SK-N-SH (cell line): ENCODE results near the gene MYO9B. TPM values are rescaled to one million over a fixed set of nuclear protein-coding genes. Genes with fewer than 3 reads are reported as not detected.

ENCODE experiments used
- CTCF ChIA-PET: fragments of 300-600, 350-600 bp; formaldehyde crosslinking; extraction: SDS; loops from one replicate; lab custom pipeline; 2021; lab: Yijun Ruan, JAX
- POLR2A ChIA-PET: fragments of 350-600 bp; sonication (Branson Sonifier 250); formaldehyde crosslinking; extraction: SDS; loops from one replicate; lab custom pipeline; 2020; ENCODE audit warnings: antibody characterized with exemption, inconsistent platforms; lab: Yijun Ruan, JAX
- DNase-seq: peaks from one replicate; pipeline ENCODE4 v3.0.0; 2012
- H2AFZ ChIP-seq: fragments of 200-600 bp; sonication (generic); 2 replicates; pipeline ENCODE4 v1.8.1; 2016; ENCODE audit warnings: antibody characterized with exemption, mild to moderate bottlenecking, low read depth
- H3F3A ChIP-seq: fragments of 200-600 bp; sonication (generic); replicated peaks from 2 replicates; pipeline ENCODE3; 2016; ENCODE audit warnings: antibody characterized with exemption, mild to moderate bottlenecking; ENCODE audit not compliant: insufficient read depth
- H3K27ac ChIP-seq, 2 experiments: fragments of 200-500 bp in 1 of 2; fragments of 200-600 bp in 1 of 2; sonication (Bioruptor generic) in 1 of 2; sonication (generic), shearing (Covaris generic) in 1 of 2; 2 replicates each; pipeline versions ENCODE4 v1.5.1 to v1.6.1; 2014 to 2016; ENCODE audit warnings: low read depth in 2 of 2, inconsistent platforms in 1 of 2, low read length in 1 of 2, mild to moderate bottlenecking in 1 of 2, mixed read lengths in 1 of 2
- H3K27me3 ChIP-seq: fragments of 200-600 bp; sonication (generic), shearing (Covaris generic); 2 replicates; pipeline ENCODE4 v1.6.1; 2016; ENCODE audit warnings: mixed run types; ENCODE audit not compliant: insufficient read depth
- H3K36me3 ChIP-seq, 2 experiments: fragments of 200-500 bp in 1 of 2; fragments of 200-600 bp in 1 of 2; sonication (Bioruptor generic) in 1 of 2; sonication (generic) in 1 of 2; replicated peaks in 1 of 2; 2 replicates each; pipeline versions ENCODE3 to v1.5.1; 2014 to 2016; ENCODE audit warnings: low read length in 1 of 2, mild to moderate bottlenecking in 1 of 2; ENCODE audit not compliant: insufficient read depth in 2 of 2, control insufficient read depth in 1 of 2
- H3K4me1 ChIP-seq, 2 experiments: fragments of 200-500 bp in 1 of 2; fragments of 200-600 bp in 1 of 2; sonication (Bioruptor generic) in 1 of 2; sonication (generic), shearing (Covaris generic) in 1 of 2; 2 replicates each; pipeline versions ENCODE4 v1.5.1 to v1.6.1; 2014 to 2016; ENCODE audit warnings: low read depth in 1 of 2, low read length in 1 of 2, mixed run types in 1 of 2; ENCODE audit not compliant: insufficient read depth in 2 of 2, control insufficient read depth in 1 of 2
- H3K4me2 ChIP-seq: fragments of 200-600 bp; sonication (generic), shearing (Covaris generic); 2 replicates; pipeline ENCODE4 v1.6.1; 2017; ENCODE audit warnings: mixed run types
- H3K4me3 ChIP-seq, 2 experiments: fragments of 200-500 bp in 1 of 2; fragments of 200-600 bp in 1 of 2; sonication (Bioruptor generic) in 1 of 2; sonication (generic), shearing (Covaris generic) in 1 of 2; 2 replicates each; pipeline versions ENCODE4 v1.5.1 to v1.8.1; 2014 to 2016; ENCODE audit warnings: low read depth in 2 of 2, inconsistent platforms in 1 of 2, low read length in 1 of 2, mild to moderate bottlenecking in 1 of 2, mixed read lengths in 1 of 2, moderate library complexity in 1 of 2
- H3K79me2 ChIP-seq: fragments of 200-600 bp; sonication (generic); 2 replicates; pipeline ENCODE4 v1.8.1; 2017; ENCODE audit warnings: mild to moderate bottlenecking; ENCODE audit not compliant: insufficient read depth
- H3K9ac ChIP-seq: fragments of 200-600 bp; sonication (generic); 2 replicates; pipeline ENCODE4 v1.6.1; 2017; ENCODE audit warnings: mixed run types
- H3K9me2 ChIP-seq: fragments of 200-600 bp; sonication (generic); 2 replicates; pipeline ENCODE4 v1.6.1; 2017; ENCODE audit warnings: mixed run types
- H3K9me3 ChIP-seq: fragments of 200-600 bp; sonication (generic); 2 replicates; pipeline ENCODE4 v1.6.1; 2017; ENCODE audit warnings: mixed run types, mild to moderate bottlenecking, moderate library complexity
- H4K20me1 ChIP-seq: fragments of 200-600 bp; sonication (generic); 2 replicates; pipeline ENCODE4 v1.6.1; 2017; ENCODE audit warnings: mild to moderate bottlenecking, mixed run types; ENCODE audit not compliant: insufficient read depth
- EZH2phosphoT487 ChIP-seq: fragments of 200-600 bp; sonication (generic); IDR thresholded peaks from 2 replicates; pipeline ENCODE4 v1.6.1; 2017; ENCODE audit warnings: low read depth, mixed run types, mild to moderate bottlenecking, antibody characterized with exemption, moderate library complexity, borderline replicate concordance
- FOSL2 ChIP-seq: IDR thresholded peaks from 2 replicates; pipeline ENCODE4 v1.4.0; 2012; ENCODE audit warnings: low read depth, mild to moderate bottlenecking, moderate library complexity, borderline replicate concordance
- FOXM1 ChIP-seq: IDR thresholded peaks from 2 replicates; pipeline ENCODE4 v1.4.0; 2012; ENCODE audit warnings: low read depth, mild to moderate bottlenecking
- MEF2A ChIP-seq: IDR thresholded peaks from 2 replicates; pipeline ENCODE4 v1.4.0; 2012; ENCODE audit warnings: low read depth, borderline replicate concordance
- NFIC ChIP-seq: IDR thresholded peaks from 2 replicates; pipeline ENCODE4 v1.4.0; 2012; ENCODE audit warnings: borderline replicate concordance
- PBX3 ChIP-seq: IDR thresholded peaks from 2 replicates; pipeline ENCODE4; 2012
- POLR2AphosphoS5 ChIP-seq: IDR thresholded peaks from 2 replicates; pipeline ENCODE4 v1.6.1; 2012; ENCODE audit warnings: low read depth, low read length
- SIN3A ChIP-seq: IDR thresholded peaks from 2 replicates; pipeline ENCODE4 v1.6.1; 2012; ENCODE audit warnings: low read depth, mild to moderate bottlenecking, low read length, moderate library complexity, borderline replicate concordance
- SMC3 ChIP-seq: IDR thresholded peaks from 2 replicates; pipeline ENCODE4 v1.6.1; 2012; ENCODE audit warnings: low read depth, low read length, improper control_type of control experiment
- YY1 ChIP-seq: IDR thresholded peaks from 2 replicates; pipeline ENCODE4 v1.4.0; 2012; ENCODE audit warnings: low read depth, mild to moderate bottlenecking
- WGBS: methylation state at CpG from one replicate; pipeline ENCODE4 v1.1.6; 2017; ENCODE audit warnings: low lambda C conversion rate; 5-methylcytosine and 5-hydroxymethylcytosine counted together
- polyA plus RNA-seq, 3 experiments: library from polyadenylated mRNA; depleted of rRNA; stranded (reverse); fragments of >200 nt; gene quantifications; 2 replicates each; pipeline ENCODE4 v1.2.3, GENCODE V29; 2012
- TF ChIP-seq, protein P1 (sequence below): IDR thresholded peaks from 2 replicates; pipeline ENCODE4 v1.6.1; 2012; ENCODE audit warnings: mild to moderate bottlenecking, low read depth, low read length, moderate library complexity

The MYO9B gene
- polyA plus RNA-seq, 1 of the 3 experiments (the other 2 are of a cell fraction), result 37.6 TPM

DNA sequence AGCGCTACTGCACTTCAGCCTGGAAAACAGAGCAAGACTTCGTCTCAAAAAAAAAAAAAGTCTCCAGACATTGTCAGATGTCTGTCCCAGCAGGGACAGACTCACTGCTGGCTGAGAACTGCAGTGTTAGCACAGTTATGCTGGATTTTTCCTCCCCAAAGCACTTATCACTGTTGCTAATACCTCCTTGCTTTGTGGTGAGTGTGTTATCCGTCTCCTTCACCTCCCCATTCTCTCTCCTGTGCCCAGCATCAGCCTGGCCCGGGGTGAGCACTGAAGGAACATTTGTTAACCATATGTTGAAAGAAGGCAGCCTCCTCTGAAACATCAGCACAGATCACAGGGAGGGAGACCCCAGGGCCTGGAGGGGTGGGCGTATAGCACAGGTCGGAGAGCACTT, 11.3 kb downstream of the MYO9B start:
- H3K27me3 ChIP-seq, result no peaks in the 10 kb centered on the region
- H3K36me3 ChIP-seq, result peaks cover 0 to 7% of the 10 kb centered on the region in 2 experiments
- peak overlapping the region in 1 of 2 experiments; percentile 20; a peak in 1 of 4 replicates for H3K27ac ChIP-seq
- WGBS, result 75% methylated on average over 5 of the region's 6 CpGs
- H4K20me1 ChIP-seq, result peaks cover 56% of the 10 kb centered on the region
- no peak overlapping the region for H2AFZ ChIP-seq
- ChIA-PET POLR2A (no interaction called here), CTCF (no interaction called here)
- TF ChIP-seq POLR2AphosphoS5 (no peak), MEF2A (no peak), FOXM1 (no peak), EZH2phosphoT487 (no peak), SMC3 (no peak), SIN3A (no peak), YY1 (no peak), NFIC (no peak)
- DNase-seq, result no peak
- H3K4me2 ChIP-seq, result no peak overlapping the region
- no peak overlapping the region for H3K4me3 ChIP-seq
- H3K9me3 ChIP-seq, result no peaks in the 10 kb centered on the region
- H3K79me2 ChIP-seq, result peaks cover 100% of the 10 kb centered on the region
- peaks cover 0 to 5% of the 10 kb centered on the region in 2 experiments; a peak in 2 of 4 replicates for H3K4me1 ChIP-seq
- no peak overlapping the region for H3K9ac ChIP-seq
- peaks cover 33% of the 10 kb centered on the region for H3F3A ChIP-seq
- H3K9me2 ChIP-seq, result no peaks in the 10 kb centered on the region

GRCh38 chr19:17088552-17088951, 13.0 kb downstream of the MYO9B start:
- Histone ChIP-seq H3K27ac (peak overlapping the region in 1 of 2 experiments; percentile 90; a peak in 2 of 4 replicates), H3K9ac (no peak overlapping the region), H3K4me2 (peak overlapping the region; percentile 50; the same call in 1 of the 2 replicates), H3K9me3 (no peaks in the 10 kb centered on the region), H3K4me3 (no peak overlapping the region), H3K27me3 (no peaks in the 10 kb centered on the region), H4K20me1 (peaks cover 44% of the 10 kb centered on the region), H3K79me2 (peaks cover 100% of the 10 kb centered on the region), H3K9me2 (no peaks in the 10 kb centered on the region), H3K36me3 (peaks cover 0 to 7% of the 10 kb centered on the region in 2 experiments), H3F3A (peaks cover 33% of the 10 kb centered on the region), H3K4me1 (peaks cover 0 to 5% of the 10 kb centered on the region in 2 experiments; a peak in 2 of 4 replicates), H2AFZ (no peak overlapping the region)
- POLR2A ChIA-PET, result no interaction called here
- CTCF ChIA-PET, result interaction anchor here (0.8 kb wide), 1 partner anchor 9 kb away, joined by 3 read pairs; no protein-coding TSS in a partner anchor
- DNase-seq, result no peak
- 98% methylated on average over 5 of the region's 5 CpGs for WGBS
- TF ChIP-seq YY1 (no peak), PBX3 (no peak), NFIC (no peak), FOSL2 (no peak)
- TF ChIP-seq, protein P1, sequence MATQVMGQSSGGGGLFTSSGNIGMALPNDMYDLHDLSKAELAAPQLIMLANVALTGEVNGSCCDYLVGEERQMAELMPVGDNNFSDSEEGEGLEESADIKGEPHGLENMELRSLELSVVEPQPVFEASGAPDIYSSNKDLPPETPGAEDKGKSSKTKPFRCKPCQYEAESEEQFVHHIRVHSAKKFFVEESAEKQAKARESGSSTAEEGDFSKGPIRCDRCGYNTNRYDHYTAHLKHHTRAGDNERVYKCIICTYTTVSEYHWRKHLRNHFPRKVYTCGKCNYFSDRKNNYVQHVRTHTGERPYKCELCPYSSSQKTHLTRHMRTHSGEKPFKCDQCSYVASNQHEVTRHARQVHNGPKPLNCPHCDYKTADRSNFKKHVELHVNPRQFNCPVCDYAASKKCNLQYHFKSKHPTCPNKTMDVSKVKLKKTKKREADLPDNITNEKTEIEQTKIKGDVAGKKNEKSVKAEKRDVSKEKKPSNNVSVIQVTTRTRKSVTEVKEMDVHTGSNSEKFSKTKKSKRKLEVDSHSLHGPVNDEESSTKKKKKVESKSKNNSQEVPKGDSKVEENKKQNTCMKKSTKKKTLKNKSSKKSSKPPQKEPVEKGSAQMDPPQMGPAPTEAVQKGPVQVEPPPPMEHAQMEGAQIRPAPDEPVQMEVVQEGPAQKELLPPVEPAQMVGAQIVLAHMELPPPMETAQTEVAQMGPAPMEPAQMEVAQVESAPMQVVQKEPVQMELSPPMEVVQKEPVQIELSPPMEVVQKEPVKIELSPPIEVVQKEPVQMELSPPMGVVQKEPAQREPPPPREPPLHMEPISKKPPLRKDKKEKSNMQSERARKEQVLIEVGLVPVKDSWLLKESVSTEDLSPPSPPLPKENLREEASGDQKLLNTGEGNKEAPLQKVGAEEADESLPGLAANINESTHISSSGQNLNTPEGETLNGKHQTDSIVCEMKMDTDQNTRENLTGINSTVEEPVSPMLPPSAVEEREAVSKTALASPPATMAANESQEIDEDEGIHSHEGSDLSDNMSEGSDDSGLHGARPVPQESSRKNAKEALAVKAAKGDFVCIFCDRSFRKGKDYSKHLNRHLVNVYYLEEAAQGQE, result no peak
